Measurements from ENCODE around the gene OR13A1. TPM values are rescaled to one million over a fixed set of nuclear protein-coding genes. Genes with fewer than 3 reads are reported as not detected.
"Not testable (repeated sequence)": the region's sequence is repeated elsewhere in the genome, so short reads cannot be mapped to it uniquely, and the experiment has no call there.

The OR13A1 gene
- total RNA-seq, 1 donor, result not detected

GRCh38 chr10:45294681-45295080 is 20.7 kb downstream of the OR13A1 start:
- no peak overlapping the region for H3K4me3 ChIP-seq (ENCODE audit: low read depth, low read length)
- no peak for TF ChIP-seq CTCF (IDR thresholded peaks at IDR 0.05; ENCODE audit: insufficient read depth, low read length)

GRCh38 chr10:45286980-45287379 is 28.4 kb downstream of the OR13A1 start:
- TF ChIP-seq CTCF (IDR thresholded peaks at IDR 0.05; ENCODE audit: insufficient read depth, low read length), result no peak
- no peak for DNase-seq (ENCODE audit: low read depth)
- no peak overlapping the region for H3K4me3 ChIP-seq (ENCODE audit: low read depth, low read length)

More at GRCh38 chr10:45294681-45295080, 20.7 kb downstream of the OR13A1 start:
- no peak for DNase-seq (ENCODE audit: low read depth)

- no peak for TF ChIP-seq CTCF (IDR thresholded peaks at IDR 0.05; ENCODE audit: insufficient read depth, low read length)
- no peak for DNase-seq (ENCODE audit: low read depth)
- H3K4me3 ChIP-seq (ENCODE audit: low read depth, low read length), result no peak overlapping the region
Measured at GRCh38 chr10:45282061-45282460, 33.3 kb downstream of the OR13A1 start.

- no peak overlapping the region for H3K4me3 ChIP-seq (ENCODE audit: low read depth, low read length)
- TF ChIP-seq CTCF (IDR thresholded peaks at IDR 0.05; ENCODE audit: insufficient read depth, low read length), result no peak
- no peak for DNase-seq (ENCODE audit: low read depth)
Measured at GRCh38 chr10:45280113-45280760, 35.2 kb downstream of the OR13A1 start.

GRCh38 chr10:45279682-45280081 is 35.7 kb downstream of the OR13A1 start:
- no peak overlapping the region for H3K4me3 ChIP-seq (ENCODE audit: low read depth, low read length)
- DNase-seq (ENCODE audit: low read depth), result no peak
- no peak for TF ChIP-seq CTCF (IDR thresholded peaks at IDR 0.05; ENCODE audit: insufficient read depth, low read length)

- DNase-seq (ENCODE audit: low read depth), result no peak
- H3K4me3 ChIP-seq (ENCODE audit: low read depth, low read length), result no peak overlapping the region
- TF ChIP-seq CTCF (IDR thresholded peaks at IDR 0.05; ENCODE audit: insufficient read depth, low read length), result no peak
Measured at GRCh38 chr10:45278860-45279498, 36.4 kb downstream of the OR13A1 start.

- DNase-seq (ENCODE audit: low read depth); H3K4me3 ChIP-seq (ENCODE audit: low read depth, low read length): not testable (repeated sequence)
Measured at GRCh38 chr10:45276146-45276545, 39.3 kb downstream of the OR13A1 start.

Data from fibroblast of the aortic adventitia (primary cell).